GM19452 (cell line): Measurements from ENCODE around the gene SPATA18.
A peak's percentile ranks its signal among the peaks of the same experiment; 100 is the strongest.
"Not testable (repeated sequence)": the region's sequence is repeated elsewhere in the genome, so short reads cannot be mapped to it uniquely, and the experiment has no call there.

ENCODE experiments used
- ATAC-seq: cut with Tn5 transposase; IDR thresholded peaks from one replicate; pipeline ENCODE4 v1.9.1; 2021; ENCODE audit not compliant: unreplicated experiment

SPATA18 gene

DNA sequence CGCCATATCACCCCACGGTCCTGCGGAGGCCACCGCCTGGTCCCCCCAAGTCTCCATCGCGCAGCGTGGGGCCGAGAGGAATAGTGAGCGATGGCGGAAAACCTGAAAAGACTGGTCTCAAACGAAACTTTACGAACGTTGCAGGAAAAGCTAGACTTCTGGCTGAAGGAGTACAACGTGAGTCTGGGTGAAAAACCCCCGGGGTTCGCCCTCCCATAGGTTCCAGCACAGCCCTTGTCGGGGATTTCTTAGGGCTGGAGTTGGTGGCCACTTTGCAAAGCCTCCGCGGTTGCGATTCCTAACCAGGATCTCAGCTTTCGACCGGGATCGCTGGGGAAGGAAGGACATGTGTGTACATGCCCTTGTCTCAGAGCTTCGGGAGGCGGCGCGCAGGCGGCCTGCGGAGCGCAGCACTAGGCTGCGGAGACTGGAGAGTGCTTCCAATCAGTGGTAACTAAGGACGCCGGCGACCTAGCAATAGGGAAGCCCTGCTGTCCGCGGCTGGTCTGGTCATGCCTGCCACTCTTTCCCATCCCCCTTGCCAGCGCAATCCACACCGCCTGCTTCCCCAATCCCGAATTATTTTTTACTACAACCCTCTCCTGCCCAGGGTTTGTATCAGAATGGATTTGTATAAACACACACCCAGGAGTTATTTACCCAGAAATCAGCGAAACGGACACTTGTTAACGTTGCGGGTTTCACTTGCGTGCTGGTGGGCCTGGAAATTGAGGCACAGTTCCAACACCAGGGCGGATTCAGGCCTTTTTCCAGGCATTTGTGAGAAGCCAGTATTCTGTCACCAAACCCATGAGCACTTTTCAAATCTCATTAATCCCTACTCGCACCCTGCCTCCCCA lies 741 bp downstream of the SPATA18 start:
- ATAC-seq: peak; percentile 53

DNA sequence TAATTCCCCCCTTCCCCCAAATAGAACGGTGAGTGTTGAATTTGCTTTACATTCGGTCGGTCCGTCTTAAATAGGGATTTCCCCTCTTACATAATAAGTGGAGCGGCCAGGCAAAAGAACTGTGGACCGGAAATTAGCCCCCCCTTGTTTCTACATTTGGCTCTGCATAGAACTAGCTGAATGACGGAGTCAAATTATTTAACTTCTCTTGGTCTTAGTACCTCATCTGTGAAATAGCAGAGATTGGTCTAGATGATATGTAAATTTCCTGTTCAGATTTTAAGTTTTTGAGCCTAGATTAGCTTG lies 1.3 kb downstream of the SPATA18 start:
- ATAC-seq: no peak

DNA sequence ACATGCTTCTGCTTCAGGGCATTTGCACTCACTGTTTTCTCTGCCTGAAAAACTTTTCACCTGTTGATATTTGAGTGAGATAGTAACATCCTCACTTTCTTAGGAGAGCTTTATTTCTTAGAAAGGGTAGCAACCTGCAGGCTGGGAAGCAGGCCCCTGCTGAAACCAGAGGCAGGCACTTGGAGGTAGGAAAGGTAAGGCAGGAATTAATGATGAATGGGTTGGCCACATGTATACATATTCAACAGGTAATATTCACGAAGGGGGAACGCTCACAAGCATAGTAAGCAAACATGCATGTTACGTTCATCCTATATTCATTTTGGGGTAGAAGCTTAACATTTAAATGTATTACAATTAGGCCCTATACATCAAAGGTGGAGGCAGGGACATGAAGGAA lies 3.1 kb downstream of the SPATA18 start:
- ATAC-seq: no peak

DNA sequence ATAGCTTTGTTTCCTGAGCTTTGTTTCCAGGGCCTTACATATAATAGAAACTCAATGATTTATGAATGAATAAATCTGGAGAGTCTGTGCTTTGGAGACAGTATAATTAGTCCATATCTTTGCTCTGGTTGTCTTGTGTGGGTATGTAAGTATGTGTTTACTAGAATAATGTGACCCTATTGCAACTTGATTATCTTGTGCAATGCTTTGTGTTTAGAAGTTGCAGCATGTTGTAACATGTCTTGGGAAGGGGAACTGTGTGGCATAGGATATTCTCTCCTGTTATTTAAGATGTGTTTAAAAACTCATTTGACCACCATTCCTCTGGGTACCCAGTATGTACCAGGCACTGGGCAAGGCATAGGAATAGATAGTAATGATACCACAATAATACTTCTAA lies 6.1 kb downstream of the SPATA18 start:
- ATAC-seq: no peak

DNA sequence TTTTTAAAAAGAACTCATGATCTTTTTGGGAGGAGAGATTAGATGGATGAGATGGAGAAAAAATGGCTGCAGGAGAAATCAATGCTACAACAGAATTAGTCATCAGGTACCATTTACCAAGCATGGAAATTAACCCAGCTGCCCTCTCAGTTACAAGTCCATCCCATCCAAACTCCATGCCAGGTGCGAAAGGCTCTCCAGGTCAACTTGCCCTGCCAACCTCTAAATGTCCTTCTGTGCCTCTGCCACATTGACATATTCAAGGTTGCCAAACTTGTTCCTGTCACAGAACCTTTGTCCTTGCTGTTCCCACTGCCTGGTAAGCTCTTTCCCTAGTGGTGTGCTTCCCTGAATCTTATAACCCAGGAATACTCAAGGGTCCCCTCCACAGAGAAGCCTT lies 7.2 kb downstream of the SPATA18 start:
- ATAC-seq: no peak

DNA sequence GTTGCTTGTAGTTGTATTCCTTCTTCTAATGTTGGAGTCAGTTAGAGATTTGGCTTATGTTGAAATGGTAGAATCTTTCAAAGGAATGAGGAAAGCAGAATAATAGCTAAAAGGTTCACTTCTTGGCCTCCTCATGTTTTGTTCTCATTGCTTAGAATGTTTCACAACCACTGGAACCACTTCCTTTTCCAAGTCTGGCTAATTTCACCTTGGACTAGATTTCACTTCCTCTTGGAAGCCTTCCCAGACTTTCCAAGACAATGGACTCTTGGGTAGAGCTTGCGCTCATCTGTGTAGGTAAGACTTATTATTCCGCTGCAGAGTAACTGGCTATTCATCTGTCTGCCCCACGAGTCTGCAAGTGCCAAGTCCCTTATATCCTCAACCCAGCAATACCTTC lies 8.3 kb downstream of the SPATA18 start:
- ATAC-seq: no peak

DNA sequence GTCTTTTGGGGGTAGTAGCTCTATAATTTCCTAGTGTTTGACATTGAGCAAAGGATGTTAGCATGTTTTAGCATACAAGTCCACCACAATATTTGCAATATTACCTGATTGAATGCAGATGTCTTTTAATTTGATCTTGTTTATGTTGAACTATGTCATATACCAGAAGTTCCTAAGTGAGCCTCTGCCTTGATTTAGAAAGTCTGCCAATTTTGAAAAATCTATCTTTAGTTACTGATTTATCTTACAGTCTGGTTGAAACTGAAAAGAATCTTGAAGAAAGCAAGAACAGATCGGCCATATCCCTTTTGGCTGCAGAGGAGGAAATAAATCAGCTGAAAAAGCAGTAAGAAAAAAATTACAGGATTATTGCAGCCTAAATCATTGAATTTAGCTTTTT lies 18.5 kb downstream of the SPATA18 start:
- no peak for ATAC-seq

DNA sequence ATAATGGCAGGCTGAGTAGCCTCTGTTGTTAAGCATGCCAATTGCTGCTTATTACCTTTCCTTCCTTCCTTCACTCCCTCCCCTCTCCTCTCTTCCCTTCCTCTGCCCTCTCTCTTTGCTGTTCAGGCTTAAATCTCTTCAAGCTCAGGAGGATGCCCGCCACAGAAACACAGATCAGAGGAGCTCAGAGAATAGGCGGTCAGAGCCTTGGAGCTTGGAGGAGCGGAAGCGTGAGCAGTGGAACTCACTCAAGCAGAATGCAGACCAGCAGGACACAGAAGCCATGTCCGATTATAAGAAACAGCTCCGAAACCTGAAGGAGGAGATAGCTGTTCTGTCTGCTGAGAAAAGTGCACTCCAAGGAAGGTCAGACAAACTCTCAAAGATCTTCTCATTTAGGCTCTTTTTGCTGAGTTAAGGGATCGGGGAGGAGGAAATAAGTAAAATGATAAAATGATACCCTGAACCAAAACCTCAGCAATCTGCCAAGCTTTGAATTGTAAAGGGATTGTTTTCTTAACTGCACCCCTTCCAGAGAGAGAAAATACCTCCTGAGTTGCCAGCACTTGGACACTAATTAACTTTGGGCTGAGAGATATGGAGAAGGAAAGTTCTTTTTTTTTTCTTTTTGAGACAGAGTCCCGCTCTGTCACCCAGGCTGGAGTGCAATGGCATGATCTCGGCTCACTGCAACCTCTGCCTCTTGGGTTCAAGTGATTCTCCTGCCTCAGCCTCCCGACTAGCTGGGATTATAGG lies 20.9 kb downstream of the SPATA18 start:
- no peak for ATAC-seq

DNA sequence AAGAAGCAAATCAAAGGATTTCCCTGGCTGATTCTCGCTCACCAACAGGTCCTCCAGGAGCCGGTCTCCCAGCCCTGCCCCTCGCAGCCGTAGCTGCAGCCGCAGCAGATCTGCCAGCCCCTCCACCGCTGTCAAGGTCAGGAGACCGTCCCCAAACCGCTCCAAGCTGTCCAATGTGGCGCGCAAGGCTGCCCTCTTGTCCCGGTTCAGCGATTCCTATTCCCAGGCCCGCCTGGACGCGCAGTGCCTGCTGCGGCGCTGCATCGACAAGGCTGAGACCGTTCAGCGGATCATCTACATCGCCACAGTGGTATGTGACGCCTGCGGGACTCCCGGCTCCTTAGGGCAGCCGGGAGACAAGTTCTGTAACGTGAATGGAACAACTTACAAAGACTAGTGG lies 25.6 kb downstream of the SPATA18 start:
- ATAC-seq: no peak

DNA sequence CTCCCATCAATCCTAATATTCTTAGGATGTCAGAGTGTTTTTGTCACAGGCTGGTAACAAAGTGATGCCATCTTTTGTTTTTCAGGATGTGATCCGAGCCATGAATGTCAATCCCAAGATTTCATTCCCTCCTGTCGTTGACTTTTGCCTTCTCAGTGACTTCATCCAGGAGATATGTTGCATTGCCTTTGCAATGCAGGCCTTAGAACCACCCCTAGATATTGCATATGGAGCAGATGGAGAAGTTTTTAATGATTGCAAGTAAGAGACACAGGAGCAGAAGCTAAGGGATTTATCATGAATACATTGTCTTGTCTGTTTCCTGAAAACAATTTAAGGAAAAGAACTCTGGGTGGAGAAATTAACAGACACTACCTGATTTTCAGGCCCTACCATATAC lies 28.6 kb downstream of the SPATA18 start:
- no peak for ATAC-seq

DNA sequence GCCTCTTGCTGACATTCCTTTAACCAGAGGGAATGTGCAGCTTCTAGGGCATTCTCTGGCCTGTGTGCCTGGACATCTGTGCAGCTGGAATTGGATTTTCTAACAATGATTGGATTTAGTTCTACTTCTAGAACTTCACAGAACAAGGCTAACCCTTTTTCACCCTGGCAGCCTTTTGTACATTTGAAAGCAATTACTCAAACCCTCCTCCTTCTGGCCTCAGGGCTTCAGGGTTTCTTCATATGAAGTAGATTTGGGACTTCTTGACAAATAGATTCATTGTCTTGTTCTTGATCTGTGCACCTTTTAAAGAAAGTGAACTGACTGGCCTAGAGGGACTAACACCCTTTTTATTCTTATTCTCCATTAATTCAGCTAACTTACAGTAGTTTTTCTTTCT lies 30.1 kb downstream of the SPATA18 start:
- ATAC-seq: no peak

DNA sequence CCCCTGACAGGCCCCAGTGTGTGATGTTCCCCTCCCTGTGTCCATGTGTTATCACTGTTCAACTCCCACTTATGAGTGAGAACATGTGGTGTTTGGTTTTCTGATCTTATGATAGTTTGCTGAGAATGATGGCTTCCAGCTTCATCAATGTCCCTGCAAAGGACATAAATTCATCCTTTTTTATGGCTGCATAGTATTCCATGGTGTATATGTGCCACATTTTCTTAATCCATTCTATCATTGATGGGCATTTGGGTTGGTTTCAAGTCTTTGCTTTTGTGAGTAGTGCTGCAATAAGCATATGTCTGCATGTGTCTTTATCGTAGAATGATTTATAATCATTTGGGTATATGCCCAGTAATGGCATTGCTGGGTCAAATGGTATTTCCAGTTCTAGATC lies 35.3 kb downstream of the SPATA18 start:
- ATAC-seq: not testable (repeated sequence)

DNA sequence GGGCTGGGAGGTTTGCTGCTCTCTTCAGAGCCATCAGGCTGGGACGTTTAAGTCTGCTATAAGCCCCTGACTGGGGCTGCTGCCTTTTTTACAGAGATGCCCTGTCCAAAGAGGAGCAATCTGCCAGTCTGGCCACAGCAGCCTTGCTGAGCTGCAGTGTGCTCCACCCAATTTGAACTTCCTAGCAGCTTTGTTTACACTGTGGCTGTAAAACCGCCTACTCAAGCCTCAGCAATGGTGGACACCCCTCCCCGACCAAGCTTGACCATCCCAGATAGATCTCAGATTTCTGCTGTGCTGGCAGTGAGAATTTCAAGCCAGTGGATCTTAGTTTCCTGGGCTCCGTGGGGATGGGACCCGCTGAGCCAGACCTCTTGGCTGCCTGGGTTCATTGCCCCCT lies 40.7 kb downstream of the SPATA18 start:
- no peak for ATAC-seq

DNA sequence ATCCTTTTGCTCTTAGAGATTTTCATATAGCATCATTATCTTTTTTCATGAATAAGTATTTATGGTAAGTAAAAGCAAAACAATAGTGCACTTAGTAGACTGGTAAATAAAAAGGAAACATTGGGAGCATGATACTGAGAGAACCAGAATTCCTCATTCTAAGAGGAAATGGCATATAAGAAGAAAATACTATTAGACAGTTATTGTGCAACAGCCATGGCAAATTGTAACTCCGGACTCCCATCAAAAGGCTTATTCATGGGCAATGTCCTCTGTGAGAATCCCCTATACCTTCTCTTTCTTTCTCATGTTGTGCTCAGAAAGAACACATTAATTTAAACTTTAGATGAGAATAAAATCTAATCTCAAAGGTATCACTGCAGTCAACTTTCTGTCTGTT lies 42.4 kb downstream of the SPATA18 start:
- ATAC-seq: no peak

DNA sequence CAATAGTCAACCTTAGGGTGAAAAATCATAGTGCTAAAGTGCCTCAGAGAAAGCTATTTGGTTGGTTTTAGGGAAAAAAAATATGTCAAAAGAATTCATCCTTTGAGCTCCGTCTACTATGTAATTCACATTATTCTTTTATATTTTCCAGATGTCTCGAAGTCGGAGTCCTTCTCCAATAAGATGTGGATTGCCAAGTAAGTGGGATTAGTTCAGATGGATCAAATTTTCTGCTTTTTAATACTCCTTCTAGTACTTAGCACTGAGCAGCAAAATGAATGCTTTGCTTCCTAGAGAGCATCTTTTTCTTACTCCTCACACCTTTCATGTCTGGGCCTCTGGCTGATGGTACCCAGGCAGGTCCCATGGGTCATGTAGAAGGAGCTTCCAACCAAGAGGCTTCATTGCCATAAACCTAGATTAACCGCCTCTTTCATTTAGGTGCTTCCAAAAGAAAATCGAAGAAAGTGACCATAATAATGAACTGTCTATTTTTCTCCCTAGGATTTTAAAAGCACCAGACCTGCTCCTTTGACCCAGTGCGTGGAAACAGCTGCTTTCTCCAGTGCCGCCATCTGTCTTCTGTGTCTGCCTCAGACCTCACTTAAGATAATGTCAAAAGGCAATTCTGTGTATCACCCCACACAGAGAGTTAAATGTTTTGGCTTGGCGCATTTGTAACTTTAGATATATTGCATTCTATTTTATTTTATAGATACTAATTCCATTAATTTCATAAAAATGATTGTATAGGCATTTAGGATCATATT lies 43.5 kb downstream of the SPATA18 start:
- no peak for ATAC-seq

DNA sequence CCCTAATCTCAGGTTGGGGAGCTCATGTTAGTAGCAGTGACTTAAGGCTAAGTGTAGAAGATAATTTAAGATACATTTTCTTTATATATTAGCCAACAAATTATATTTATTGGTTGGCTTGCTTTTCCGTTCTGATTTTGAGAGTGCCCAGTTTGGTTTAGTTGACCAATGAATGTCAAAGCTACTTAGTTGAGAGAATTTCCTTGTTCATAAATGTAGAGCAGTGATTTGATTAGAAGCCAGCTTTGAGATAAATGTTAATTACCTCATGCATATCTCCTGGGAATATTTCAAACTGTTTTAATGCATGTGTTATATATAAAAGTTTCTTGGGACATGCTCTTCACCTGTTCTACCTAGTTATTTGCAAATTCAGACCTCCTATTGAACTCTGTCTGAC lies 44.3 kb downstream of the SPATA18 start:
- ATAC-seq: no peak

DNA sequence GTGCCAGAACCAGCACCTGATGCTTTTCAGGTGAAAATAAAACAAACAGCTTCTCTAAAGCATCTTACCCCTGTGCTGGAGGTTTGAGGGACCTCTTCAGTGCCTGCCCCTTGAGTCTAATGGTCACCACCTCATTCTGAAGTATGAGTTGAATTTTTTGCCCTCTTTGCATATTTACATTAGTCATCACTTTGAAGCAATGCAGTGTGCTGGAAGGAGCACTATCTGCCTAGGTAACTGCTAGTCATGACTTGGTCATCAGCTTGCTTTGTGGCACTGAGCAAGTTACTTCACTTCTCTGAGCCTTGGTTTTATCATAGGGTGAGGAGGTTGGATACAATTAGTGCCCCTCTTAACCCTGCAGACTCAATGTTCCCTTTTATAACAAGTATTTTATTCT lies 44.9 kb downstream of the SPATA18 start:
- no peak for ATAC-seq

DNA sequence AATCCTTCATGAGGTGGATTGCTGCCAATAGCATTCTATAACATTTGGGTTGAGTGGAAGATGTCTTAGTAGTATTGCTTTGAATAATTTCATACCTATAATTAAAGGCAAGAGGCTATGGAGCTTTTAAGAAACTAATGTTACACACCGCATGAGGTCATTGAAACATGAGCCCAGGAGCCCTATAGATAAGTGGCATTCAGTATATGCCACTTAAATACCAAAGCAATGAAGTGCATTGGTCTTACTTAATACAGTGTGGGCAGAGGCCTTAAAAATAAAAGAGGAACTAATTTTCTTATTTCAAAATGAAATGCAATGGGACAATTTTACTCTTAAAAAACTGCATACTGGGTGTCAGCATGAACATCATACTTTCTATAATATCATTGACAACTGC lies 47.5 kb downstream of the SPATA18 start:
- no peak for ATAC-seq

DNA sequence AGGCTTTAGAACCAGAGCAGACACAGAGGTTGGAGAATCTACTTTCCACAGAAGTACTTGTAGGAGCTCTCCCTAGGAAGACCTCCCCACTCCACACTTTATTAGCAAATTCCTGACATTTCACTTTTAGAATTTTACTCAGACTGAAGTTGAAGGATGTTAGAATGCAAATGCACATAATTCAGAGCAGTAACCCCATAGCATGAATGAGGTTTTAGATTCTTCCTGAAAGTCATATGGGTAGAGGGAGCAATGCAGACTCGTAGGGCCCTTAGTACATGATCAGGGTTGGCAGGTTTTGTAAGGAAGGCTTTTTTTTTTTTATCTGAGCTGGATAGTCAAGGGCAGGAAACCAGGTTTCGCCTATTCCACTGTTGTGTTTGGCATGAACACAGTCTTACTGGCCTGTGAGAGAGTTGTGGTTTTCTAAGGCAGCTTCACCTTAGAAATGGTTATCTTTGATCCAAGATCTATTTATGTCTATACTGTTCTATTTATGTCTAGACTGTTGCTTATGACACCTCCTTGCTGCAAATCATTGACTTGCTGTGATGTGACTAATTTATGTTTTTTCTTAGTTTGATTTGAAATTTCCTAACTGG lies 48.9 kb downstream of the SPATA18 start:
- ATAC-seq: peak; percentile 71

DNA sequence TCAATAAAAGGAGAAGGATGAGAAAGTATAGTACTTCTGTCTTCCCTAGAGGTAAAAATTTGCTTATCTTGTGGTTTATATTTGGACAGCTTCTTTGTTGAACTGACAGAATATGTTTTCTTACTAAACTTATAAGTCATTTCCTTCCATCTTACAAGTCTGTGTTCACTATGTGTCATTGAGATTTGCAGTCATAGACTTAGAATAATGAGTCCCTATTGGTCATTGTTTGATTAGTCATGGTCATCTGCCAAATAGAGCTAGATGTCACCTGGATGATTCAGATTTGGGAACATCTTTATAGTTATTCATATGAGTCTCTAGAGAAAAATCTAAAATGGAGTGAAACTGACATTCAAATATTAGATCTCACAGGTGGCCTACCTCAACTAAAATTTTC lies 51.5 kb downstream of the SPATA18 start:
- ATAC-seq: no peak

DNA sequence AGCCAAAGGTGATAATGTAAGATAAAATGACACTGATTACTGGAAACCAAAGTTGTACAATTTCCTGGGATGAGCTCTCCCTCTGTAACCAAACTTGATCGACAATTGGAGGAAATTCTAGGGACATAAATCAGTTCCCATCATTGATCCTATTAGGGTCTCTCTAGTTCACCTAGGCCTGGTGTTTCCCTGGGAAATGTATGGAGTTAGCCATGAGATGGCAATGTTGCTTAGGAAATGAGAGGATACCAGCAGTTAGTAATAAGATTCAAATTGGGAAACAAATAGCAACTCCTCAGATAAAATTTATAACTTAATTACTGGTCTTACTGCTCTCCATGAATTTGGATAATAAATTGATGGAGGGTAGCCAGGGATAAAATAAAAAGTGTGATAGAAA lies 52.2 kb downstream of the SPATA18 start:
- ATAC-seq: no peak

DNA sequence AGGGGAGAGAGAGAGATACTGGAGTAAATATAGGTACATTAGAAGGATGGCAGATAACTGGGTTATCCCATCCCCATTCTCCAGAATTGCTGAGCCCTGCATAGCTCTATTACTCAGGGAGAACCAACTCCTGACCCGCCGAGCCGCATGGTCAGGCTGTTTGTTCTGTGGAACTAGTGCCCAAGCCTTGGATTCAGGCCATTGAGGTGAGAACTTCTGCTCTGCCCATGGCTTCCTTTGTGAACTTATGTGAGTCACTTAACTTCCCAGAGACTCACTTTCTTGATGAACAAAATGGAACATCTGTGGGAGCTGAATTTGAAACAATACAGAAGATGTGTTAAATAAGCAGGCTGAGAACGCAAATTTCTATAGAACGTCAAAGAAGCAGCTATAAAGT lies 54.2 kb downstream of the SPATA18 start:
- no peak for ATAC-seq
